Activated naive CD8-positive, alpha-beta T cell treated with anti-CD3 and anti-CD28 coated beads, Interleukin-2, amount 10 ng/mL, durations not matched to agents 7 days and 5 days (primary cell): Measurements from ENCODE around the gene ITGBL1. TPM values are rescaled to one million over a fixed set of nuclear protein-coding genes. Genes with fewer than 3 reads are reported as not detected.

Source experiments
- ATAC-seq: fragments of 150-1000 bp; cut with Tn5 transposase; one replicate; pipeline ENCODE4 v1.10.0; 2021; ENCODE audit warnings: low read depth, moderate library complexity
- POLR2A ChIA-PET: fragments of 350-600 bp; sonication (Branson Sonifier 250); formaldehyde crosslinking; loops from one replicate; lab custom pipeline; 2021; ENCODE audit warnings: antibody characterized with exemption; lab: Charles Lee
- DNase-seq: peaks from one replicate; pipeline ENCODE4 v3.0.0; 2021
- H3K27ac Mint-ChIP-seq: one replicate; pipeline ENCODE4 v1.8.0; 2022; ENCODE audit warnings: mild to moderate bottlenecking, mixed read lengths
- H3K27me3 Mint-ChIP-seq: one replicate; pipeline ENCODE4 v1.8.0; 2022; ENCODE audit warnings: mild to moderate bottlenecking, moderate library complexity, mixed read lengths
- H3K36me3 Mint-ChIP-seq: one replicate; pipeline ENCODE4 v1.8.0; 2021; ENCODE audit warnings: mild to moderate bottlenecking, mixed read lengths
- H3K4me1 Mint-ChIP-seq: one replicate; pipeline ENCODE4 v1.8.0; 2021; ENCODE audit warnings: mixed read lengths
- H3K4me3 Mint-ChIP-seq: one replicate; pipeline ENCODE4 v1.8.0; 2022; ENCODE audit warnings: mild to moderate bottlenecking, moderate library complexity, mixed read lengths
- H3K9me3 Mint-ChIP-seq: one replicate; pipeline ENCODE4 v1.8.0; 2021; ENCODE audit warnings: mixed read lengths
- total RNA-seq, 2 experiments: library from RNA; stranded (reverse); gene quantifications; one replicate each; pipeline ENCODE4 v1.2.3, GENCODE V29; 2021

The ITGBL1 gene
- total RNA-seq, 2 experiments from 2014 or later, result not detected

DNA sequence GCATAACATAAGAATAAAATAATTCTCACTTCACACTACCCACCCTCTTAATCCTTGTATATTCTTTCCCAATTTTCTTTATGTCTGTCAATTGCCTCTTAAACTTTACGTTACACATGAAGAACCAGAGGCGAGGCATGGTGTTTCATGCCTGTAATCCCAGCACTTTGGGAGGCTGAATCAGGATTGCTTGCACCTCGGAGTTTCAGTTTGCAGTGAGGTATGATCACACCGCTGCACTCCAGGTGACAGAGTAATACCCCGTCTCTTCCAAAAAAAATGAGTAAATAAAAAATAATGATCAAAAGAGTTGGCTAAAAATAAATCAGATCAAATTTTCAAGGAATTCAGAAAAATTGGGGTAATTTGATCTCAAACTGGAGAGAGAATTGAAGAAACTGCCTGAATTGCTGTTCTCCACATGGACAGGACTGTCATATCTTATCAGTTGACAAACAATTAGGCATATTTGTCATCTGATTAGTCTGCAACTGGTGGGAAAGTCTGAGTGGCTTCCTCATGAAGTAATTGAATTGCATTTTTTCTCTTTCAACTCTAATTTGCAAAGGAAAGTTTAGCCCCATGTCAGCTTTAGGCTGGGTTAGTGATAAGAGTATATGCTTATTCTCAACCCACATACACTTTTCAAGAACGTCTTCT, 302.9 kb downstream of the ITGBL1 start:
- Mint-ChIP-seq H3K36me3 (no peaks in the 10 kb centered on the region), H3K9me3 (no peaks in the 10 kb centered on the region), H3K4me1 (no peaks in the 10 kb centered on the region), H3K27ac (no peak overlapping the region), H3K27me3 (peaks cover 4% of the 10 kb centered on the region), H3K4me3 (no peak overlapping the region)
- POLR2A ChIA-PET, result no interaction called here
- ATAC-seq (no peak), DNase-seq (no peak)

DNA sequence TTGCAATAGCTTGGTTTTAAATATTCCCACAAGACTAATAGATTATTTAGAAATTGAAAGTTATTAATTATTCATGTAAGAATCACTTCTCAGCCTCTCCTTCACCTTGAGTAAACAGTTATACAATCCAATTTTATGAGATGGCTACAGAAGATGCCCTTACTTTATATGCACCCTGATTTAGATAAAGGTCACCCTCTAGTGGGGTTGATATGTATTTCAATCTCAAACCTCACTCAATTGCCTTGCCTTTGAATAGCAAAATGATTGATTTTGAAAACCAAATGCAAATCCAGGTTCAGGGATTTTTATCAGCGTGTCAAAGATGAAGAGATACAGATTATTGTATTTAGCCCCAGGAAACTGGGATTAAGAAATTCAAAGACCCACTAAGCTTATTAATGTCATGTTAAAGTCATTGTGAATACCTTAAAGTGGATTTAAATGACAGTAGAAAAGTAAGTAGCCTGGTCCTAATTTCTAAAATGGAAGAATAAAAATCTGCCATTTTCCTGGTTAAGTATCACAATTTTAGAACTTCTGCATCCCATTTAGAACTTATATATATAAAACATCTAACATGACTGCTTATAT, 305.1 kb downstream of the ITGBL1 start:
- Mint-ChIP-seq H3K4me1 (no peaks in the 10 kb centered on the region), H3K36me3 (no peaks in the 10 kb centered on the region), H3K4me3 (no peak overlapping the region), H3K9me3 (no peaks in the 10 kb centered on the region), H3K27ac (no peak overlapping the region), H3K27me3 (peaks cover 11% of the 10 kb centered on the region)
- POLR2A ChIA-PET, result no interaction called here
- DNase-seq, result no peak
- ATAC-seq, result no peak

DNA sequence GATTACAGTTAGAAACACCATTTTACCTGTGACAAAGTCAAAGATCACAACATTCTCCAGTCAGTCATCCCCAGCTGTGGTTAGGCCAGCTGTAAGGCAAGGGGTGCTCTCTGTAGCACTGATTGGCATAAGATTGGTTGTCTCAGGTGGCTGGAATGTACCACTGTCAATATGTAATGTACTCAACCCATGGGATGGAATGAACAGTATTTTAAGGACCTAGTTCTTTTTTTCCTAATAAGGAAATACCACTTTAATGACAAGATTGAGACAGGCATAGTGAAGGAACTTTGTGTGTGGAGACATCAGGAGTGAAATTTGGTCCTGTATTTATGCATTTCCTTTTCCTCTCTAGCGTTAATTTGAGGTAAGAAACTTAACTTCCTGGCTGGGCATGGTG, 310.7 kb downstream of the ITGBL1 start:
- no peaks in the 10 kb centered on the region for H3K36me3 Mint-ChIP-seq
- no peak overlapping the region for H3K4me3 Mint-ChIP-seq
- POLR2A ChIA-PET, result no interaction called here

More for the DNA sequence above, 310.7 kb downstream of the ITGBL1 start:
- ATAC-seq, result no peak
- H3K27ac Mint-ChIP-seq, result no peak overlapping the region
- peaks cover 3% of the 10 kb centered on the region for H3K4me1 Mint-ChIP-seq
- peaks cover 10% of the 10 kb centered on the region for H3K27me3 Mint-ChIP-seq
- DNase-seq, result no peak
- no peaks in the 10 kb centered on the region for H3K9me3 Mint-ChIP-seq

Other genes with a start within 250 kb of the ITGBL1 start
- gene NALCN, start 36.2 kb upstream of the ITGBL1 start, total RNA-seq, result not detected